MG63 (cell line): Measurements from ENCODE around the gene TAX1BP1. TPM values are rescaled to one million over a fixed set of nuclear protein-coding genes. Genes with fewer than 3 reads are reported as not detected.

Source experiments
- DNase-seq: peaks from one replicate; pipeline ENCODE4 v3.0.0-alpha.2; 2020
- H3K27me3 ChIP-seq: fragments of 250-450 bp; sonication (Bioruptor Pico); 2 replicates; pipeline ENCODE4 v1.5.1; 2020; ENCODE audit warnings: mild to moderate bottlenecking, moderate library complexity
- H3K36me3 ChIP-seq: fragments of 250-450 bp; sonication (Bioruptor Pico); 2 replicates; pipeline ENCODE4 v1.5.1; 2020; ENCODE audit warnings: mild to moderate bottlenecking, moderate library complexity
- H3K4me3 ChIP-seq: fragments of 250-450 bp; sonication (Bioruptor Pico); 2 replicates; pipeline ENCODE4 v1.5.1; 2020; ENCODE audit warnings: mild to moderate bottlenecking, moderate library complexity
- H3K9me3 ChIP-seq: fragments of 250-450 bp; sonication (Bioruptor Pico); 2 replicates; pipeline ENCODE4 v1.5.1; 2020; ENCODE audit warnings: mild to moderate bottlenecking, moderate library complexity
- total RNA-seq: library from RNA; depleted of rRNA; stranded (reverse); fragments of >200 nt; shearing (Covaris generic); gene quantifications from 2 replicates; pipeline ENCODE4 v1.2.3, GENCODE V29; 2014; ENCODE audit warnings: low replicate concordance

TAX1BP1 gene
- total RNA-seq, 1 experiment from 2014 or later: 18.6 TPM

DNA sequence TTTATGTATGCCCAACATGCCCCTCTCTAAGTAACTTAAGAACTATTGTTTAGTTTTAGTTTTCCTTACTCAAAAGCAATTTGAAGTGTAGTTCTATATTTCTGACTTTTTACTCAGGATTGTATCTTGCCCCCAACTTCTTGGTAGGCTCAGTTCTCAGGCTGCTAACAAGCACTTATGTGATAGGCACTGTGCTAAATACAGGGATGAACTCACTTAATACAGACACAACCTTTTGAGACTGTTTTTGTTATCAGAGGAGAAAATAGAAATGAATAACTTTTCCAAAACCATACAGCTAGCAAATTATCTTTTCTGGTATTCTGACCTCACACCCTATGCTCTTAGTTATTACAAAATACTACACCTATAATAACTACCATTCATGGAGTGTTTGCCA, 16.3 kb downstream of the TAX1BP1 start:
- Histone ChIP-seq H3K4me3 (no peak overlapping the region), H3K9me3 (no peaks in the 10 kb centered on the region), H3K36me3 (peaks cover 29% of the 10 kb centered on the region), H3K27me3 (no peaks in the 10 kb centered on the region)
- DNase-seq: no peak

DNA sequence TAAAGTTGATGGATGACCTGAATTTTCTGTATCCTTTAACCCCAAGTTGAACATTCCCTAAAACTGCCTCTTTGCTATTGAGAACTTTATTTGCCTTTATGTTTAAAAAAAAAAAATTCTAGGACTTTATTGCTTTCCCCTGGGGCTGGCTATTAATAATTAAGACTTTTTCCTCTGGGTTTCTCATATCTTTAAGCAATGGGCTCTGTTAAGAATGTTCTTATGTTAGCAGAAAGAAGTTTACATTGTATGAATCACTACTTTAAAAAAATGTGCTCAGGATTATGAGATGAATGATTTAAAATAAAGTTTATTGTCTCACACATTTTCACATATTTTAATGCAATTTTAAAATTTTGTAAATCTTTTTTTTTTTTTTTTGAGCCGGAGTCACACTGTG, 19.5 kb downstream of the TAX1BP1 start:
- Histone ChIP-seq H3K27me3 (no peaks in the 10 kb centered on the region), H3K36me3 (peaks cover 27% of the 10 kb centered on the region), H3K9me3 (no peaks in the 10 kb centered on the region), H3K4me3 (no peak overlapping the region)
- no peak for DNase-seq

DNA sequence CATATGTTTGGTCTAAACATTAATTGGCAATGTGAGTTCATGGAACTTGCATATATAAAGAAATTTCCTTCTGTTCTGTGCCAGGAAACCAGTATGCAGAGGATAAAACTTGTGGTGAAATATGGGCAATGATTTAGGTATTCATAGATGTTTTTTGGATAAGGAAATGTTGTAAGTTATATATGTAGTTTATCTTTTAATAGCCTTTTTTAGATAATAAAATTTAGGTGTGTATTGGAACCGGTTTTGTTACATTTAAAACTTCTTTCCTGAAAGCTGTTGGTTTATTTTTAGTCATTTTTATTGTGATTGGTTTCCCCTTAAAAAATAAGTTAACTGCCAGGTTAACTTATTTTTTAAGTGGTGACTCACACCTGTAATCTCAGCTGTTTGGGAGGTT, 22.1 kb downstream of the TAX1BP1 start:
- no peak overlapping the region for H3K4me3 ChIP-seq
- no peak for DNase-seq
- no peaks in the 10 kb centered on the region for H3K27me3 ChIP-seq
- H3K36me3 ChIP-seq: peaks cover 23% of the 10 kb centered on the region
- no peaks in the 10 kb centered on the region for H3K9me3 ChIP-seq

DNA sequence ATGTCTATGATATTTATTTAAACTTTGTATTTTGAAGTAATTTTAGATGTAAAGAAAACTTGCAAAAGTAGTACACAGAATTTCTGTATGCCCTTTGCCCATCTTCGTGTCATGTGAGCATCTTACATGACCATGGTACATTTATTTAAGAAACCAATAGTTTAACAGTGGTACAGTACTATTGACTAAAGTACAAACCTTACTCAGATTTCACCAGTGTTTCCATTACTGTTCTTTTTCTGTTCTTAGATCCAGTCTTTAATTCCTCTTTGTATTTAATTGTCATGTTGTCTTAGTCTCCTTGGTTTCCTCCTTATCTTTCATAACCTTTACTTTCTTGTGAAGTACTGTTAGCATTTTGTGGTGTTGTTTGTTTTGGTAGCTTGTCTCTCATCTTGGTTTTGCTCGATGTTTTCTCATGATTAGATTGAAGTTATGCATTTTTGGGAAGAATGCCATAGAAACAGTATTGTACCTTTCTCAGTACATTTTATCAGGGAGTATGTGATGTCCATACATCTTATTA, 24.1 kb downstream of the TAX1BP1 start:
- peaks cover 13% of the 10 kb centered on the region for H3K36me3 ChIP-seq
- no peaks in the 10 kb centered on the region for H3K9me3 ChIP-seq
- no peak for DNase-seq
- H3K27me3 ChIP-seq: no peaks in the 10 kb centered on the region
- H3K4me3 ChIP-seq: no peak overlapping the region

GRCh38 chr7:27765841-27766240, 25.9 kb downstream of the TAX1BP1 start:
- H3K27me3 ChIP-seq: no peaks in the 10 kb centered on the region
- H3K36me3 ChIP-seq: peaks cover 9% of the 10 kb centered on the region
- no peak for DNase-seq

DNA sequence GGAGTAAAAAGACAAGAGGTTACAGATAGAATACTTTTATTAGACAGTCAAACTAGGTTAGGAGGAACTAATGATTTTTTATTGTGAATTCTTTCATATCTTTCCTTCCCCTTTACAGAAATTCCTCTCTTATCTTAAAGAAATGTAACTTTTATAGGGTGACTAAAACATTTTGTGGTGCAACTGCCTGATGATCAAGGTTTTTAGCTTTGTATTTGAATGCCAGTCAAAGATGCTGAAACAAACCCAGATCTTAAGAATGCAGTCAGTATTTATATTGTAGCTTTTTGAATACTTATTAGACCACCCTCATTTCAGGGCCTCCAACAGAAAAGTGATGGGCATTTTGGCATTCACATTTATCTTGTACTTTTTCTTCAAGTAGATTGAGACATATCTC, 27.4 kb downstream of the TAX1BP1 start:
- no peaks in the 10 kb centered on the region for H3K27me3 ChIP-seq
- H3K36me3 ChIP-seq: peaks cover 4% of the 10 kb centered on the region
- H3K4me3 ChIP-seq: no peak overlapping the region
- H3K9me3 ChIP-seq: no peaks in the 10 kb centered on the region
- DNase-seq: no peak

More at GRCh38 chr7:27765841-27766240, 25.9 kb downstream of the TAX1BP1 start:
- Histone ChIP-seq H3K4me3 (no peak overlapping the region), H3K9me3 (no peaks in the 10 kb centered on the region)

DNA sequence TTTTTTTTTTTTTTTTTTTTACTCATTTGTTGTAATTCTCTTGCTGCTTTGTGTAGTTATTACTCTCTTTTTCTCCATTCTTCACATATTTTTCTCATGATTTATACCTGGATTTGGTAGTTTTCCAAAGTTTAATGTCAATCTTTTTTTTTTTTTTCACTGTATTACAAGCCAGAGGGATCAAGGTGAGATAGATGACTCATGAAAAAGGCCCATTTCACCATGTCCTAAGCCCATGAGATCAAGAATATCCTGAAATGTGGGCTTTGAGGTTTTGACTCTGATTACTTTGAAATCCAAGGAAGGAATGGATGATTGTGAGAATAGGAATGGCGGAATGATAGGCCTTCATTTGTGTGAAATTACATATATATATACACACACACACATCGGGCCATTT, 31.1 kb downstream of the TAX1BP1 start:
- Histone ChIP-seq H3K9me3 (no peaks in the 10 kb centered on the region), H3K27me3 (no peaks in the 10 kb centered on the region), H3K36me3 (peaks cover 4% of the 10 kb centered on the region), H3K4me3 (no peak overlapping the region)
- no peak for DNase-seq

DNA sequence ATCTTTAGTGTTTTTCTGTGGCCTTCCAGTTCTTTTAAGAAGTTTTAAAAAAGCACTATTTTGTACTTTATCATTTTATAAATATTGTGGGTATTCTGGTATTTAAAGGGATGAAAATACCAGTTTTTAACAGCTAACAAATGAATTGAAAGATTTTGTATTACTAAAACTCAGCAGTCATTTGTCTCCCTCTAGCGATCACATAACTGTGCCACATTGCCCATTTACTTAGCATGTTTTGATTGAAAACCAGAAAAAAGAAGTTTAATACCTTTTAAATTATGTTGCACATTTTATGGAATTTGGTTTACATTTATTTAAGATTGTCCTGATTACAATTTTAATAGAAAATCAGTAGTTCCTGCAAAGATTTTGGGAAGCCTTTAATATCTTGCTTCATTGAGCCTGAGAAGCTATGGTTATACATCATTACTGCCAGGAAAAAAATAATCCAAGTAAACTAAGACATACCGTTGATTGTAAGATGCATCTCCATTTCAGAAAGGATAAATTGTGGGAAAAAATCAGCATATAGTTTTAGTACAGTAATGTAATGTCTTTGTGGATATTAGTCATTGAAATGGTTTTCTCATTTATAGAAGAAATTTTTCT, 34.9 kb downstream of the TAX1BP1 start:
- Histone ChIP-seq H3K9me3 (no peaks in the 10 kb centered on the region), H3K4me3 (no peak overlapping the region), H3K27me3 (no peaks in the 10 kb centered on the region), H3K36me3 (peaks cover 2% of the 10 kb centered on the region; the same call in 1 of the 2 replicates)
- no peak for DNase-seq

GRCh38 chr7:27775782-27776181, 35.8 kb downstream of the TAX1BP1 start:
- DNase-seq: no peak
- H3K4me3 ChIP-seq: no peak overlapping the region
- peaks cover under 1% of the 10 kb centered on the region; the same call in 1 of the 2 replicates for H3K36me3 ChIP-seq
- no peaks in the 10 kb centered on the region for H3K9me3 ChIP-seq
- H3K27me3 ChIP-seq: no peaks in the 10 kb centered on the region

DNA sequence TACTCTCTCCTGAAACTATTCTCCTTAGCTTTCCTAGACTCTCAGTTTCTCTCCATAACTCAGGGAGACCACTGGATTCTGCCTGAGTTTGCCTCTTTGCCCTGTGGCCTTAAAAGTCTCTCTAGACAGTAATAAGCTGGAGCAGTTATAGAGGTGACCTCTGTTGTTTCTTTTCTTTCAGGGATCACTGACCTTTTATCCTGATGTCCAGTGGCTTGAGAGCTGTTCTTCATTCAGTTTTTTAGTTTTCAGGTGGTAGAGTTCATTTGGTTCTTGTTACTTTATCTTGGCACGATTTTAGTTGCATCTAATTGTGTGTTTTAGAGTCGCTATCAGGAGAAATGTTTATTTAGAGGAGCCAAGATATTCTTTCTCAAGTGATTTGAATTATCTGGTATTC, 37.7 kb downstream of the TAX1BP1 start:
- DNase-seq: no peak
- no peak overlapping the region for H3K4me3 ChIP-seq

GRCh38 chr7:27779873-27780272, 39.9 kb downstream of the TAX1BP1 start:
- H3K27me3 ChIP-seq: no peaks in the 10 kb centered on the region
- no peaks in the 10 kb centered on the region; the same call in 1 of the 2 replicates for H3K36me3 ChIP-seq
- no peaks in the 10 kb centered on the region for H3K9me3 ChIP-seq
- H3K4me3 ChIP-seq: no peak overlapping the region
- DNase-seq: no peak

More for the DNA sequence above, 37.7 kb downstream of the TAX1BP1 start:
- no peaks in the 10 kb centered on the region for H3K36me3 ChIP-seq
- no peaks in the 10 kb centered on the region for H3K27me3 ChIP-seq
- H3K9me3 ChIP-seq: no peaks in the 10 kb centered on the region

- peaks cover 6% of the 10 kb centered on the region for H3K36me3 ChIP-seq
- H3K4me3 ChIP-seq: no peak overlapping the region
- DNase-seq: no peak
- no peaks in the 10 kb centered on the region for H3K9me3 ChIP-seq
- H3K27me3 ChIP-seq: no peaks in the 10 kb centered on the region
Observed at GRCh38 chr7:27781188-27781587, 41.2 kb downstream of the TAX1BP1 start.

DNA sequence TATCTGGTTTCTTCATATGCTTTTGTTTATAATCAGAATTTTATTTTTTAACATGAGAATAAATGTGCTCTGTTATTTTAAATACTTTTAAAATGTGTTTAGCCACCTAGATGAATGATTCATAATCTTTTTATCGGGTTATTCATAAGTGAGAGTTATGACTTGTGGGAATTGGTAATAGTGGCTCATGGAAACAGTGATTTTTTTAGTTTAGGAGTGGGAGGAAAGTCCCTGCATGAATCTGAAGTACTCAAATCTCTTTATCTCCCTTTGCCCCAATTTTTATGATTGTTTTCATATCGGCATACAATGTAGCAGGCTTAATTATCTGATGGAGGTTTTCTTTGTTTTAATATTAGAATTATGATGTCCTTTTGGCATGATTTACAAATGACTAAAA, 42.9 kb downstream of the TAX1BP1 start:
- Histone ChIP-seq H3K9me3 (no peaks in the 10 kb centered on the region), H3K27me3 (no peaks in the 10 kb centered on the region), H3K4me3 (no peak overlapping the region), H3K36me3 (peaks cover 10% of the 10 kb centered on the region)
- no peak for DNase-seq

DNA sequence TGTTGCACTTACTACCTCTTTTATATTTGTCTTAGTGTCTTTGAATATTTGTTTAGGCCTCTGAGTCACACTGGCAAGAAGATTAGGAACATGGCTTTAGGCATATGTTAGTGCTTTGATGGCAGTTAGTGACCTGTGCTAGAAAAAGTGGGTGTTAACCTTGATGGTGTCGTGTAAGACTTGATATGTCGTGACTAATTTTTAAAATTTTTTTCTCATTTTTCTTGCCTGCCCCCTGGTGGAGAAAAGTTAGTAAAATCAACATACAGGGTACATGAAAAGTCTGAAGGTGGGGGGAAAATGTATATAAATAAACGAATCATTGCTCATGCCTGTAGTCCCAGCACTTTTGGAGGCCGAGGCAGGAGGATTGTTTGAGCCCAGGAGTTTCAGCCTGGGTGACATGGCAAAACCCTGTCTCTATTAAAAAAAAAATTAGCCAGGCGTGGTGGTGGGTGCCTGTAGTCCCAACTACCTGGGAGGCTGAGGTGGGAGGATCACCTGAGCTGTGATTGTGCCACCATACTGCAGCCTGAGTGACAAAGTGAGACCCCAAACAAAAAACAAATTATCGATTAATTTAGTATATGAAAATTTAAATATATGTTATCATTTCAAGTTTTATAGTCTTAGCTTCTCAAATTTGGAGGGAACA, 44.6 kb downstream of the TAX1BP1 start:
- Histone ChIP-seq H3K27me3 (no peaks in the 10 kb centered on the region), H3K4me3 (no peak overlapping the region), H3K36me3 (peaks cover 10% of the 10 kb centered on the region), H3K9me3 (no peaks in the 10 kb centered on the region)
- DNase-seq: peak; percentile 12

GRCh38 chr7:27788437-27788836, 48.5 kb downstream of the TAX1BP1 start:
- DNase-seq: no peak
- Histone ChIP-seq H3K4me3 (no peak overlapping the region), H3K9me3 (no peaks in the 10 kb centered on the region), H3K36me3 (peaks cover 21% of the 10 kb centered on the region), H3K27me3 (no peaks in the 10 kb centered on the region)

GRCh38 chr7:27793780-27794179, 53.8 kb downstream of the TAX1BP1 start:
- Histone ChIP-seq H3K36me3 (peaks cover 21% of the 10 kb centered on the region), H3K27me3 (no peaks in the 10 kb centered on the region), H3K4me3 (no peak overlapping the region), H3K9me3 (no peaks in the 10 kb centered on the region)
- DNase-seq: no peak

- no peaks in the 10 kb centered on the region for H3K9me3 ChIP-seq
- DNase-seq: no peak
- peaks cover 21% of the 10 kb centered on the region for H3K36me3 ChIP-seq
- H3K4me3 ChIP-seq: no peak overlapping the region
- H3K27me3 ChIP-seq: no peaks in the 10 kb centered on the region
Observed at GRCh38 chr7:27795977-27796376, 56.0 kb downstream of the TAX1BP1 start.

- DNase-seq: no peak
- H3K4me3 ChIP-seq: no peak overlapping the region
- H3K36me3 ChIP-seq: peaks cover 6% of the 10 kb centered on the region; the same call in 1 of the 2 replicates
- no peaks in the 10 kb centered on the region for H3K9me3 ChIP-seq
- no peaks in the 10 kb centered on the region for H3K27me3 ChIP-seq
Observed at GRCh38 chr7:27799212-27799611, 59.2 kb downstream of the TAX1BP1 start.
